GM18517 (cell line): ENCODE data around the gene KEL.

Source experiments
- ATAC-seq: cut with Tn5 transposase; IDR thresholded peaks from one replicate; pipeline ENCODE4 v1.9.1; 2021; ENCODE audit warnings: mild to moderate bottlenecking, moderate library complexity; ENCODE audit not compliant: unreplicated experiment

The KEL gene

GRCh38 chr7:142932386-142933091 lies 29.6 kb downstream of the KEL start:
- no peak for ATAC-seq

GRCh38 chr7:142930126-142930730 lies 31.9 kb downstream of the KEL start:
- ATAC-seq = no peak

DNA sequence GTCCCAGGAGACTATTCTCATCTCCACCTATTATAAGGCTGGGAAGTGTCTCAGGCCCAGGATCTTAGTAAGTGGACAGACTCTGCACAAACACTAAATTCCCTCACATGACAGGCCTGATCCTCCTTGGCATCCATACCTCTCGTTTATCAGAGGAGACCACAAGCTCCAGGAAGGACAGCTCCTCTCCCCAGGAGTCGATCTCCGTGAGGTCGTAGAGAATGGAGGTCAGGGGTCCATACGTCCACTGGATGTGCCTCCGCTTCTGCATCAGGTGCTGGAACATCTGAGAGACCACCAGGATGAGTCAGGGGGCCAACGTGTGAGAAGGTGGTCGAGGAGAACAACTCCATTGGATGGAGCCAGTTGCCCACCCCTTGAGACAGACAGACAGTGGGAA lies 34.2 kb downstream of the KEL start:
- no peak for ATAC-seq

- ATAC-seq = no peak
Observed at GRCh38 chr7:142927085-142927745, 34.9 kb downstream of the KEL start.

- ATAC-seq = no peak
Observed at GRCh38 chr7:142925413-142925812, 36.8 kb downstream of the KEL start.

- ATAC-seq = no peak
Observed at GRCh38 chr7:142923391-142923790, 38.8 kb downstream of the KEL start.

- no peak for ATAC-seq
Observed at GRCh38 chr7:142919656-142920055, 42.5 kb downstream of the KEL start.

- no peak for ATAC-seq
Observed at GRCh38 chr7:142918901-142919300, 43.3 kb downstream of the KEL start.

DNA sequence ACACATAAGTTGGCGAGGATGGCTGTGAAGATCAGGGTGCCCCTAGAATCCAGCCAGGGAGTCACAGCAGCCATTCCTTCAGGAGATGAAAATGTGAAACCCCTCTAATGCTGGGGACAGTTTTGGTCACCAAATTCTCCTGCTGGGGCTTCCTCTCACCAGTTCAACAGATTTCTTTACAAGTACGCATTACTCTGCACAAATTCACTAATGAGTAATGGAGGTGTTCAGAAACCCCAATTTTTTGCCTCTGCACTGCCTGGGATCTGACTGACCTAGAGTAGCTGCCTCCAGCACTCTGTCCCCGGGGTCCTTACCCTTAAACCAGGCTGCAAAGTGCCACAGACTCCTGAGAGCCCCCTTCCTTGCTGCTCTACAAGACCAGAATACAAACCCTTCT lies 44.7 kb downstream of the KEL start:
- no peak for ATAC-seq

GRCh38 chr7:142916508-142916907 lies 45.7 kb downstream of the KEL start:
- no peak for ATAC-seq

GRCh38 chr7:142915315-142915714 lies 46.8 kb downstream of the KEL start:
- no peak for ATAC-seq

DNA sequence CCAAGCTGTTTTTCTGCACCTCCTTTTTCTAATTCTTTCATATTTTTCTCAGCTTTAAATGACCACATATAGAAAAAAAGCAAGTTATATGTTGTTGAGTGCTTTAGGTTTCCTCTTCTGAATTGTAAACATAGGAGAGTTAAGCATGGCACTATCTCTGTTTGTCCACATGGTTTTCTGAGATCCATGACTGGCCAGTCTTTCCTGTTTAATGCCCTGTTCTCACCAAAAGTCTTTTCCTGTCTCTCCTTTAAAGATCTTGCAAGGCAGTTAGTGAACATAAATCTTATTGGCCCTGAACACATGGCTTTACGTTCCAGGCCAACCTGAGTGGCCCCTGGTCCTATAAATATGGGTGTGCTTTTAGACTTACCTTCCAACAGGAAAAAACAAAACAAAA lies 48.0 kb downstream of the KEL start:
- no peak for ATAC-seq

DNA sequence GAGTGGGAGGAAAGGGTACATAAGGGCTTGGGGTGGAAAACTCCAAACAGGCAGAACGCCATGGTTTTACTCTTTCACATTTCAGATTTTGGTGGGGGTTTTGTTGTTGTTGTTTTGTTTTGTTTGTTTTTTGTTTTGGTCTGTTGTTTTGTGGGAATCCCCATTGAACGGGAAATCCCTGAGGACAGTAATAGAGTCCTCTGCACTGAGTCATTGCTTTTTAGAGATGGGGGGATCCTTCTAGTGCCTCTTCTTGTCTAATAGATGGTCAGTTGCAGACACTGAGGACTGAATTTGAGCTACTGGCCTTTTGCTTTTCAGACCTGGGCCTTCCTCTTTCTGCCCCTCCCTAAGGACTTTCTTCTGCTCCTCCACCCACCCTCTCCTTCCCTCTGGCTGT lies 48.6 kb downstream of the KEL start:
- no peak for ATAC-seq

GRCh38 chr7:142913051-142913450 lies 49.1 kb downstream of the KEL start:
- no peak for ATAC-seq

- no peak for ATAC-seq
Observed at GRCh38 chr7:142910481-142910880, 51.7 kb downstream of the KEL start.

DNA sequence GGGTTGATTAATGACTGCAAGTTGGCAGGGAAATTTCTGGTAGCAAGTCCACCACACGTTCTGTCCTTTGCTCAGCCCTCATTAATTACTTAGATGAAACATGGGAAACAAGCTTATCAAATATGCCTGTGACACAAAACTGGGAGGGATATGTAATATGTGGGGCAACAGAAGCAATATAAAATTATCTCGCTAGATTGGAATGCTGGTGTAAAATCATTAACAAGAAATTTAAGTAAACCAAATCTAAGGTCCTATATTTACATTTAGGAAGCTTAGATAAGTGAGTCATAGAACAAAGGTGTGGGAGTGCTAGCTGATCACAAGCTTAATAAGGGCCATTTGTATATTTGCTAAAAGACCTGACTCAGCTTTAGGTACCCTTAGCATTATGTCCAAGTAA lies 52.1 kb downstream of the KEL start:
- no peak for ATAC-seq

- ATAC-seq = no peak
Observed at GRCh38 chr7:142908921-142909890, 53.0 kb downstream of the KEL start.

- no peak for ATAC-seq
Observed at GRCh38 chr7:142908290-142908689, 53.9 kb downstream of the KEL start.

- no peak for ATAC-seq
Observed at GRCh38 chr7:142906643-142907042, 55.5 kb downstream of the KEL start.

DNA sequence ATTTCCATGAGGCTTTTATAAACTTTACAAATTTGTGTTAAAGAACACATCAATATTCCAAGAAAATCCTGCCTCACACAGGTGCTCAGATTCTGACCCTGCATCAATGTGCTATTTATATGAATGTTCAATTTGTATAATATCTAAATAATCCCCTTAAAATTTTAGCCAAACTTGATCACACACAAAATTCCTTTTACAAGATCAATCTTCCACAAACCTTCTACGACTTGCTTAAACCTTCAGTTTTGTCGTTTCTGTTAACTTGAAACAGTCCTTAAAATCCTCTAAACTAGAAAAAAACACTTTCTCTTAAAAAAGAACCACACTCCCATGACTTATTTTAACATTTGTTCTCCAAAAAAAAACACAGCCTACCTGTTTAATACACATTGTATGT lies 56.4 kb downstream of the KEL start:
- ATAC-seq = no peak

GRCh38 chr7:142904128-142904527 lies 58.0 kb downstream of the KEL start:
- ATAC-seq = no peak
